HG02588 (cell line): ENCODE data around the gene C3orf52.

Experiments used
- ATAC-seq: cut with Tn5 transposase; IDR thresholded peaks from one replicate; pipeline ENCODE4 v1.9.1; 2021; ENCODE audit warnings: mild to moderate bottlenecking, moderate library complexity; ENCODE audit not compliant: unreplicated experiment

The C3orf52 gene

GRCh38 chr3:112134335-112135124, 48.3 kb downstream of the C3orf52 start:
- ATAC-seq = no peak

GRCh38 chr3:112136046-112136445, 49.9 kb downstream of the C3orf52 start:
- no peak for ATAC-seq

- no peak for ATAC-seq
These were observed 50.9 kb downstream of the C3orf52 start for GRCh38 chr3:112136959-112137693.

GRCh38 chr3:112137781-112138180, 51.6 kb downstream of the C3orf52 start:
- no peak for ATAC-seq

GRCh38 chr3:112138219-112138969, 52.2 kb downstream of the C3orf52 start:
- ATAC-seq = no peak

- ATAC-seq = no peak
These were observed 54.4 kb downstream of the C3orf52 start for GRCh38 chr3:112140584-112140983.

- ATAC-seq = no peak
These were observed 55.1 kb downstream of the C3orf52 start for GRCh38 chr3:112141293-112141692.

GRCh38 chr3:112143251-112143650, 57.1 kb downstream of the C3orf52 start:
- peak; percentile 50 for ATAC-seq

- no peak for ATAC-seq
These were observed 57.5 kb downstream of the C3orf52 start for GRCh38 chr3:112143689-112144088.

GRCh38 chr3:112149136-112149535, 62.9 kb downstream of the C3orf52 start:
- ATAC-seq = no peak

GRCh38 chr3:112167758-112168157, 81.6 kb downstream of the C3orf52 start:
- no peak for ATAC-seq
